D721Med (cell line): ENCODE data around the gene RIMBP2.

Experiments used
- DNase-seq: peaks from one replicate; pipeline ENCODE4 v3.0.0; 2011; ENCODE audit warnings: low spot score; ENCODE audit not compliant: insufficient read length
- FAIRE-seq: peaks from 2 replicates; lab custom pipeline; 2011; peaks lifted over from hg19 to GRCh38; lab: Jason Lieb, UNC
- TF ChIP-seq, protein P1 (sequence below): IDR thresholded peaks from 2 replicates; pipeline ENCODE4 v1.5.1; 2012; ENCODE audit warnings: mild to moderate bottlenecking, control low read depth; ENCODE audit not compliant: insufficient read depth; ENCODE audit errors: missing control alignments

The RIMBP2 gene

DNA sequence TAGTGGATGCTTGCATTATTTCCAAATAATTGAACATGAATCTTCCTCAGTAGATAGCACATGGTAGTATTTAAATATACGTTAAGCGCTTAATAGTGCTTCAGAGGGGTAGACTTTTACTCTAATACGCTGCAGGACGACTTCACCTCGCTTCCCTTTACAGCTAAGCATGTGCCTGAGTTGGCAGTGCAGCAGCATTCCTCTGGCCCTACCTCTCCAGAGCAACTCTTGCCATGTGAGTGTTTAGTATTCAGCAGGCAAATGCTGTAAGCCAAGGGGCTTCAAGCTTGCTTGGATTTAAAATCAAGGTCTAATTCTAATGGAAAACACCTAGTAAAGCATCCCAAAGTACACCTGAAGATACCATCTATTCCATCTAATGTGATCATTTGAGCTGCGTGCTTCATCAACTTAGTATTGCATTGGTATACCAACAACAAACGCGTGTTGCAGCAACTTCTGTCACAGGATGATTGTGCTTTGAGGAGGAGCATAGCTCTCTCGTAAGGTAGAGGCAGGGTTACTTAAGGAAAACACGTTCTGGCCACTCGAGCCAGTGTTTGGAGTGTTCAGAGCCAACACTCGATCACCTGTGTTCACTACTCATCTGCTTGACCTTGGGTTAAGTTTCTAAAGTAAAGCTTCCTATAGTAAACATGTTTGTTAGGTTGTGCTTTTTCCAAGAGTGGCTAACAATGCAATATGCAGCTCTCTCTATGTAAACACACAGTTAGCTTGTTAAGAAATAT lies 317.8 kb downstream of the RIMBP2 start:
- DNase-seq (no peak), FAIRE-seq (no peak)
- TF ChIP-seq, protein P1, sequence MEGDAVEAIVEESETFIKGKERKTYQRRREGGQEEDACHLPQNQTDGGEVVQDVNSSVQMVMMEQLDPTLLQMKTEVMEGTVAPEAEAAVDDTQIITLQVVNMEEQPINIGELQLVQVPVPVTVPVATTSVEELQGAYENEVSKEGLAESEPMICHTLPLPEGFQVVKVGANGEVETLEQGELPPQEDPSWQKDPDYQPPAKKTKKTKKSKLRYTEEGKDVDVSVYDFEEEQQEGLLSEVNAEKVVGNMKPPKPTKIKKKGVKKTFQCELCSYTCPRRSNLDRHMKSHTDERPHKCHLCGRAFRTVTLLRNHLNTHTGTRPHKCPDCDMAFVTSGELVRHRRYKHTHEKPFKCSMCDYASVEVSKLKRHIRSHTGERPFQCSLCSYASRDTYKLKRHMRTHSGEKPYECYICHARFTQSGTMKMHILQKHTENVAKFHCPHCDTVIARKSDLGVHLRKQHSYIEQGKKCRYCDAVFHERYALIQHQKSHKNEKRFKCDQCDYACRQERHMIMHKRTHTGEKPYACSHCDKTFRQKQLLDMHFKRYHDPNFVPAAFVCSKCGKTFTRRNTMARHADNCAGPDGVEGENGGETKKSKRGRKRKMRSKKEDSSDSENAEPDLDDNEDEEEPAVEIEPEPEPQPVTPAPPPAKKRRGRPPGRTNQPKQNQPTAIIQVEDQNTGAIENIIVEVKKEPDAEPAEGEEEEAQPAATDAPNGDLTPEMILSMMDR = no peak

DNA sequence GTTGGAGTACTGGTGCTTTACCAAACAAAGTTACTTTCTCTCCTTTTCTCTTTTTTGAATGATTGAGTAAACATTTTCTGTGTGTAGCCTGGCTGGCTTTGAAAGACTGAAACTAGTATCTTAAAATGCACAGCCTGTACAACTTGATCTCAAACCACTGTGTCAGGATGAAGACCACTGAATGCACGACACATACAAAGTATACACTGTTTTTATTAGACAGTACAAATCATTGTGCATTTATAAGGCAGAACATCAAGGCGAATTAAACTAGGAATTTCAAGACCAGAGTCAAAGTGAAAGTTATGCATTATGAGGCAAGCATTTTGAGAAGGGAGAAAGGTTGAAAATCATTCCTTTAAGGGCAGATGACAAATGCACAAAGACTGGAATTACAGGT lies 319.4 kb downstream of the RIMBP2 start:
- TF ChIP-seq, protein P1 = no peak

DNA sequence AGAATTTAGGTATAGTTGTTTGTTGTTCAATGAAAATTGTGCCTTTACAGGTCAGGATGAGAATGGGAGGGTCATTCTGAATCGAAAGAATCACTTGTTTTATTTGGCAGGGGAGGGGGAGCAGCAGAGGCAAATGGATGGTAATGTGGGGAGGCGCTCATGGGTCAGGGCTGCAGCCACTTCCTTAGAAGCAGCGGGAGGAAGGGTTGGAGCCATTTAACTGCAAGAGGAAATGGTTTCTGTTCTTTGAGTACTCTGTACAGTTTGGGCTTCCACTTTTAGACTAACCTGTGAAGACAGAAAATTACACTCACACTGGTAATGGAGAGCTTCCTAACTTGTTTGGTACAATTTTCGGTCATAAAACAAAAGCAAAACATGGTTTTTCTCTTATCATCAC lies 321.2 kb downstream of the RIMBP2 start:
- TF ChIP-seq, protein P1 = no peak
- DNase-seq = no peak

More for the DNA sequence above, 319.4 kb downstream of the RIMBP2 start:
- no peak for FAIRE-seq
- no peak for DNase-seq

DNA sequence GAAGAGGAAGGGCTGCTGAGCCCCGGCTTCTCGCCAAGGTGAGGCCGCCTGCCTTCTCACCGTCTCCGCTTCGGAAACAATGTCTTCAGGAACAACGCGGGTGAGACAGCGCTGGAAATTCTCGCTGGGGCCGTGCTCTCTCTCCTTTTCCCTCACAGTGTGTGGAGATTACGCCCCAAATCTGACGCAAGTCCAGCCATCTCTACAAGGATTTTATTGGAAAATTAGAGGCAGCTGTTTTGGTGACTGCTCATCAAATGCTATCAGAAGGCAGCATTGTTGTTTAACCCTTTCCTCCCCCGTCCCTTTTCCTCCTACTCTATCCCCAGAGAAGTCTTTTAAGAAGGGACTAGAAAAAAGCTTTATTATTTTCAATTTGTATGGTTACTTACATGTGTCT lies 324.9 kb downstream of the RIMBP2 start:
- DNase-seq = no peak
- FAIRE-seq = no peak
- TF ChIP-seq, protein P1 = no peak

More for the DNA sequence above, 321.2 kb downstream of the RIMBP2 start:
- no peak for FAIRE-seq

DNA sequence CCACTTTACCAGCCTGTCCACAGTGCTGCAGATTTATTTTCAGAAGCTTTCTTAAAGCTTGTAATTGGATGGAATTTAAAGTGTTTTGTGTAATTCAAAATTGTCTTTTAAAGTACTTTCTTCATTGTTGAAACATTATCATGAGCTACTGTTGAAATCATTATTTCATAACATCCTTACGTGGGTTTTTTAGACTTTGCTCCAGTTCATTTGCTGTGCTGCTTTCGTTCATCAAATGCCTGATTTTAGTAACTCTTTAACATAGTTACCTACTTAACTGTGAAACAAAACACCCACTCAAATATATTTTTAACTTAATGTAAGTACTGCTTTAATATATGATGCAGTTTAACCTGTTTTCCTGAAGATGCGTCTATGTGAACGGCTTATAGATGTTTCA lies 330.9 kb downstream of the RIMBP2 start:
- TF ChIP-seq, protein P1 = no peak
- DNase-seq (no peak), FAIRE-seq (no peak)

DNA sequence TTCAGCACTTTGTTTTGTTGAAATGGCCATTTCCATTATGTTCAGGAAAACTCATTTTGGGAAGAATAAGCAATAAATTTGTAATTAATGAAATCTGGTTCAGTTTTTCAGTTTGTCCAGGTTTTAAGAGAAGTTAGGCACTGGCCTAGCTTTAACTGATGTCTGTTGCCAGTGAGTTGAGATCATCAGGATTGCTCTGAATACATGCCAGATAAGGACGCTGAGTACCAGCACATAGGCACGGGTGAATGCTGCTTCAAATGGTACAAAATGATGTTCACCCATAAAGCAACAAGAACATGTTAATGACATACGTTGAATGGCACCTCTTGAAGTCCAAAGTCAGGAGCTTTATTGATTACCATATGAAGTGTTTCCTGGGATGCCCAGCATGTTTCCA lies 331.9 kb downstream of the RIMBP2 start:
- TF ChIP-seq, protein P1 = no peak
- FAIRE-seq (no peak), DNase-seq (no peak)

DNA sequence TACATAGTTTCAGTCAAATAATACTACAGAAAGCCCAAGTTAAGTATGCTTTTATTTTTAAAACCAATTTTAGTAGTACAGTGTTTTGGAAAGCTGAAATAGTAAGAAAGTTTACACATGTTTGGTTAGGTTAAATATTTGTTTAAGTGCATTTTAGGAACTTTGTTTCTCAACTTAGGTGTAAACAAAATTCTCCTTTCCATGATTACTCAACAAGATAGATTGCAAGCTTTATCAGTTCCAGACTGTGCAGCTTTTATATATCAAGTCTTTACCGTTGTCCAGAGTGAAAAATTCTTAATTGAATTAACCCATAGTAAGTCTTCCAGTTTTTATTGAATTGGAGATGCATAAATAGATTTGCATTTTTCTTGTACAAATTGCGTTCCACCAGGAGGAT lies 333.3 kb downstream of the RIMBP2 start:
- FAIRE-seq (no peak), DNase-seq (no peak)
- TF ChIP-seq, protein P1 = no peak
